ENCODE measurements around the gene SRSF6. TPM values are rescaled to one million over a fixed set of nuclear protein-coding genes. Genes with fewer than 3 reads are reported as not detected.

Gene SRSF6
- total RNA-seq = 22.8 and 96.2 TPM in 2 replicates

GRCh38 chr20:43457640-43458421, at the start of gene SRSF6:
Gene SRSF6, plus strand, starts transcription at chr20:43457896. Its CDS starts 138 bp downstream, at chr20:43458034.

DNA sequence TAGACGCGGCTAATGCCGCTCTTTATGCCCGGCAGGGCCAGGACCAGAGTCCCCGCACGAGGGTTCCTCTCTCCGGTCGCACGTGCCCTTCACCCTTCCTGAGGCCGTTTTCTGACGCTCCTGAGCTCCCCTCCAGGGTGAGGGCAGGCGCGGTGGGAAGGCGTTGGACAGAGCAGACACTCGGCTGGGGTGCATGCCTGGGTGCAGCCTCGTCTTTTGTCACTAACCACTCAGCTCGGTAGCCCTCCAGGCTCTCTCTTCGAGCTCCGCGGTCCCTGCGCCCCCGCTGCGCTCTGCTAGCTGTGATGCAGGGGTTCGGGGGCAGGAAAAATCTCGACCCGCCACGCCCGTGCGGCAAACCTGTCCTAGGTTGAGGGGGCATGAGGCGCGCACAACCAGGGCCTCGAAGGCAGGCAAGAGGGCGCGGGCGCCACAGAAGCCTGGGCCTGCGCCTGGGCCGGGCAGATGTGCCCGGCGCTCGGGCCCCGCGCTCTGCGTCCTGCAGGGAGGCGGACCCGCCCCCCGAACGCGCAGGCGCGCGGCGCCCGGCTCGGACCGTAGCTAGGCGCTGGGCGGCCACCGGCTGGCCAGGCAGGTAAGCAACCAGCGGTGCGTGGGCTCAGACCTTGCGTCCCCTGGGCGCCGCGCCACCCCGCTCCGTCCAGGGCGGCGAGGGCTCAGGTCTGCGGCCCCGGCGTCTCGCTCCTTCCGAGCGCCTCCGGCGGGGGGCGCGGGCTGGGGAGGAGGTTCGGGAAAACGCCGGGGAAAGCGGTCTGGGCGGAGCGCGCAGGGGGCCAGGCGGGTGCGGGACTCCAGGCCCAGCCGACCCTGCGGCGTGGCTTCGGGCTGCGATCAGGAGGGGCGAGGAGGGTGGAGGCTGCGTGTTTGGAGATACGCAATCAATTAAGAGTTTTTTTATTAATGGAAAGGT, 49.7 kb downstream of the SRSF6 start, which contains the start of gene L3MBTL1:
Gene L3MBTL1 (plus strand): TSS at position 548 of the 931 bp plus-strand sequence. CDS start 5,807 bp downstream, outside the sequence.

Other genes starting within 250 kb of the SRSF6 start
- gene L3MBTL1, start 49.8 kb downstream of the SRSF6 start, total RNA-seq = 2.3 and 10.4 TPM in 2 replicates
- gene SGK2, start 101.1 kb downstream of the SRSF6 start, total RNA-seq = 0.28 TPM in 1 of 2 replicates, not detected in the other
- gene IFT52, start 133.0 kb downstream of the SRSF6 start, total RNA-seq = 32.6 and 36.9 TPM in 2 replicates
- 0.56 and 20.1 TPM in 2 replicates for gene MYBL2, start 209.2 kb downstream of the SRSF6 start, total RNA-seq